GM12892 (cell line): ENCODE measurements around the gene LANCL1.
"Not testable (repeated sequence)": the region's sequence is repeated elsewhere in the genome, so short reads cannot be mapped to it uniquely, and the experiment has no call there.

Experiments
- DNase-seq: peaks from one replicate; pipeline ENCODE4 v3.0.0; 2011; ENCODE audit not compliant: insufficient read length
- FAIRE-seq: peaks from 2 replicates; lab custom pipeline; 2011; peaks lifted over from hg19 to GRCh38; lab: Jason Lieb, UNC
- POLR2A ChIP-seq: IDR thresholded peaks from 2 replicates; pipeline ENCODE4 v1.6.1; 2011; ENCODE audit warnings: low read depth, low read length, control low read depth
- POLR2AphosphoS5 ChIP-seq: IDR thresholded peaks from 2 replicates; pipeline ENCODE4 v1.6.1; 2011; ENCODE audit warnings: low read depth, low read length, control low read depth
- TAF1 ChIP-seq: IDR thresholded peaks from 2 replicates; pipeline ENCODE4 v1.6.1; 2011; ENCODE audit warnings: low read depth, mild to moderate bottlenecking, control low read depth, low read length, borderline replicate concordance

The LANCL1 gene

GRCh38 chr2:210429403-210430137 lies 47.0 kb downstream of the LANCL1 start:
- no peak for TF ChIP-seq POLR2AphosphoS5
- no peak for TF ChIP-seq TAF1
- no peak for TF ChIP-seq POLR2A
- DNase-seq (no peak), FAIRE-seq (no peak)

- DNase-seq (no peak), FAIRE-seq (no peak)
Measured at GRCh38 chr2:210428393-210429179, 48.0 kb downstream of the LANCL1 start.

GRCh38 chr2:210427309-210427708 lies 49.2 kb downstream of the LANCL1 start:
- not testable (repeated sequence) for FAIRE-seq, DNase-seq

More at GRCh38 chr2:210428393-210429179, 48.0 kb downstream of the LANCL1 start:
- TF ChIP-seq POLR2AphosphoS5 = no peak
- TF ChIP-seq POLR2A = no peak
- TF ChIP-seq TAF1 = no peak

- TF ChIP-seq POLR2A = no peak
- TF ChIP-seq TAF1 = no peak
- TF ChIP-seq POLR2AphosphoS5 = no peak
- FAIRE-seq (no peak), DNase-seq (no peak)
Measured at GRCh38 chr2:210422366-210422765, 54.2 kb downstream of the LANCL1 start.

- no peak for DNase-seq
- no peak for FAIRE-seq
- no peak for TF ChIP-seq POLR2AphosphoS5
- no peak for TF ChIP-seq TAF1
- TF ChIP-seq POLR2A = no peak
Measured at GRCh38 chr2:210421916-210422315, 54.6 kb downstream of the LANCL1 start.

- TF ChIP-seq TAF1 = no peak
- TF ChIP-seq POLR2A = no peak
- no peak for TF ChIP-seq POLR2AphosphoS5
- no peak for FAIRE-seq
- DNase-seq = no peak
Measured at GRCh38 chr2:210412660-210413059, 63.9 kb downstream of the LANCL1 start.

- TF ChIP-seq TAF1 = no peak
- TF ChIP-seq POLR2AphosphoS5 = no peak
- TF ChIP-seq POLR2A = no peak
- DNase-seq (no peak), FAIRE-seq (no peak)
Measured at GRCh38 chr2:210410542-210410941, 66.0 kb downstream of the LANCL1 start.

- no peak for FAIRE-seq
- no peak for TF ChIP-seq TAF1
- TF ChIP-seq POLR2AphosphoS5 = no peak
- no peak for TF ChIP-seq POLR2A
- no peak for DNase-seq
Measured at GRCh38 chr2:210399440-210400041, 77.0 kb downstream of the LANCL1 start.

GRCh38 chr2:210392469-210392881 lies 84.1 kb downstream of the LANCL1 start:
- DNase-seq (no peak), FAIRE-seq (no peak)
- TF ChIP-seq POLR2AphosphoS5 (no peak), TAF1 (no peak), POLR2A (no peak)

GRCh38 chr2:210389856-210390255 lies 86.7 kb downstream of the LANCL1 start:
- FAIRE-seq = no peak

GRCh38 chr2:210388148-210388547 lies 88.4 kb downstream of the LANCL1 start:
- DNase-seq (no peak), FAIRE-seq (no peak)
- TF ChIP-seq POLR2AphosphoS5 = no peak
- no peak for TF ChIP-seq TAF1
- TF ChIP-seq POLR2A = no peak

More at GRCh38 chr2:210389856-210390255, 86.7 kb downstream of the LANCL1 start:
- TF ChIP-seq TAF1 (no peak), POLR2A (no peak), POLR2AphosphoS5 (no peak)
- DNase-seq = no peak
